ENCODE measurements around the gene SEPTIN6.

- TF ChIP-seq CTCF (conservative IDR thresholded peaks at IDR 0.05 in 1 of 2, IDR thresholded peaks at IDR 0.05 in 1 of 2; ENCODE audit: extremely low read depth in 1 of 2, insufficient read depth in 1 of 2, low read depth in 1 of 2, low read length in 2 of 2) = peak in 1 of 2 donors; percentile 24
- TF ChIP-seq EZH2 (IDR thresholded peaks at IDR 0.05; ENCODE audit: borderline replicate concordance, low read length) = no peak
These were observed 553 bp downstream of the SEPTIN6 start for GRCh38 chrX:119692191-119693039.
